ENCODE results near the gene ABCB6. TPM values are rescaled to one million over a fixed set of nuclear protein-coding genes. Genes with fewer than 3 reads are reported as not detected.
A peak's percentile ranks its signal among the peaks of the same experiment; 100 is the strongest.

The ABCB6 gene
- total RNA-seq, 1 donor from 2014 or later, result 9.3 TPM

DNA sequence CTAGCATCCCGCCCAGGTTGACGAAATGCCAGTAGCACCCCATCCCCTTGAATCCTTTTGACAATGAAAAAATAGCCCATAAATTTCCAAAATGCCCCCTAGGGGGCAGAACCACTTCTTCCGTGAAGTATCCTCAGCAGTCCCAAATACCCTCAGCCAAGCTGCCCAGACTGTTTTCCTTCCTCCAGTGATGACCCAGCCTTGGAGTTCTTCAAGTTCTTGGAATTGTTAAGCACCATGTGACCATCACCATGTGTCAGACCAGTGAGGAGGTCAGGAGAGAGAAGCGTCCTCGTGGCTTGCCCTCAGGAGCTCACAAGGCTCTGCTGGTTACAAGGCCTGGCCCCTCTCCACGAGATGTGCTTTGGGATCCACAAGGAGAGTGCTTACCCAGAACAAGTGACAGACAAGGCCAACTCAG, 47.5 kb downstream of the ABCB6 start:
- DNase-seq (ENCODE audit: low read depth), result peak; percentile 91
- H3K4me3 ChIP-seq (ENCODE audit: low read depth, low read length), result no peak overlapping the region
- TF ChIP-seq, protein P1, sequence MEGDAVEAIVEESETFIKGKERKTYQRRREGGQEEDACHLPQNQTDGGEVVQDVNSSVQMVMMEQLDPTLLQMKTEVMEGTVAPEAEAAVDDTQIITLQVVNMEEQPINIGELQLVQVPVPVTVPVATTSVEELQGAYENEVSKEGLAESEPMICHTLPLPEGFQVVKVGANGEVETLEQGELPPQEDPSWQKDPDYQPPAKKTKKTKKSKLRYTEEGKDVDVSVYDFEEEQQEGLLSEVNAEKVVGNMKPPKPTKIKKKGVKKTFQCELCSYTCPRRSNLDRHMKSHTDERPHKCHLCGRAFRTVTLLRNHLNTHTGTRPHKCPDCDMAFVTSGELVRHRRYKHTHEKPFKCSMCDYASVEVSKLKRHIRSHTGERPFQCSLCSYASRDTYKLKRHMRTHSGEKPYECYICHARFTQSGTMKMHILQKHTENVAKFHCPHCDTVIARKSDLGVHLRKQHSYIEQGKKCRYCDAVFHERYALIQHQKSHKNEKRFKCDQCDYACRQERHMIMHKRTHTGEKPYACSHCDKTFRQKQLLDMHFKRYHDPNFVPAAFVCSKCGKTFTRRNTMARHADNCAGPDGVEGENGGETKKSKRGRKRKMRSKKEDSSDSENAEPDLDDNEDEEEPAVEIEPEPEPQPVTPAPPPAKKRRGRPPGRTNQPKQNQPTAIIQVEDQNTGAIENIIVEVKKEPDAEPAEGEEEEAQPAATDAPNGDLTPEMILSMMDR (conservative IDR thresholded peaks at IDR 0.05; ENCODE audit: low read depth, low read length), result peak; percentile 77

DNA sequence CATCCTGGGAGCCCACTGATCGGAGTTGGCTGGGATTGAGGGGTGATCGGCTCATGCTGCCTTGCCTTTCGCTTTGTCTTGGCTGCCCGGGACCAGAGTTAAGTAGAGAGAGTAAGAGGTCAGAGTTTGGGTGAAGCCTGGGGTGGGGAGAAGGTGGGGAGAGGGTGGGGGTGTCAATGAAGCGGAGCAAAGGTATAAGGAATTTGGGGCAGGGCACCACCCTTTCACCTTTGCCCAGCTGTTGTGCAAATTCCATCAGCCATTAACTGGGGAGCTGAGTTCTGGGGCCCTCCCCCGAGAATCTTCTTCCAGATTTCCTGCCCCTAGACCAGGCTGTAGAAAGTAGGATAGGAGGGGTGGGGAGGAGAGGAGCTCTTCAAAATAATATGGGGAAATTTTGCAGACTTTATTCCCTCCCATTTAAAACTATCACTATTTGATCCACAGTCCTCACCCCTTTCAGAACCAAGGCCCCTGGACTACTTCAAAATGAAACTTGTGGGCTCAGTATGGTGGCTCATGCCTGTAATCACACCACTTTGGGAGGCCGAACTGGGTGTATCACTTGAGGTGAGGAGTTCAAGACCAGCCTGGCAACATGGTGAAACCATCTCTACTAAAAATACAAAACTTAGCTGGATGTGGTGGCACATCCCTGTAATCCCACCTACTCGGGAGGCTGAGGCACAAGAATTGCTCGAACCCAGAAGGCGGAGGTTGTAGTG, 48.7 kb downstream of the ABCB6 start, which contains the start of gene SLC23A3:
Gene SLC23A3 (minus strand): TSS at position 100 of the 725 bp plus-strand sequence. CDS start 45 bp downstream, at position 55.
- TF ChIP-seq, protein P1 (conservative IDR thresholded peaks at IDR 0.05; ENCODE audit: low read depth, low read length), result no peak
- no peak for DNase-seq (ENCODE audit: low read depth)
- no peak within 1 kb of the TSS for H3K4me3 ChIP-seq (ENCODE audit: low read depth, low read length)

GRCh38 chr2:219168932-219169331, 49.8 kb downstream of the ABCB6 start:
- no peak overlapping the region for H3K4me3 ChIP-seq (ENCODE audit: low read depth, low read length)
- TF ChIP-seq, protein P1 (conservative IDR thresholded peaks at IDR 0.05; ENCODE audit: low read depth, low read length), result no peak
- DNase-seq (ENCODE audit: low read depth), result no peak

- DNase-seq (ENCODE audit: low read depth), result no peak
- H3K4me3 ChIP-seq (ENCODE audit: low read depth, low read length), result no peak overlapping the region
- TF ChIP-seq, protein P1 (conservative IDR thresholded peaks at IDR 0.05; ENCODE audit: low read depth, low read length), result no peak
Observed at GRCh38 chr2:219168526-219168925, 50.2 kb downstream of the ABCB6 start.

DNA sequence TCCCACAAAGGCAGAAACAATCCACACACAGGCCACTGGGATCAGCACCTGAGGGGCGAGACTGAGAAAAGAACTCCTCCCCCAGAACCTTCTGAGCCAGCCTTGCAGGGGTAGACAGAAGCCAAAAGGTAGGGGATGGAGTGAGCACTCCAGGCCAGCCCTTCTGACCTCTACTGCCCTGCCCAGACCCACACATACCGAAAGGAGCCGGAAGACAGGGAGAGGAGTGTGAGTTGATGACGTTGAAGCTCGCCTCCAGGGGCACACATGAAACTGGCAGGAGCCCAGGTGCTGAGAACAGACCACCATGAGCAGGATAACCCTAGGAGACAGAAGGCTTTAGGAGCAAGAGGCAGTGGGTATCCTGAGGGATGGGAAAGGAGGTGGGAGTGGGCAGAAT, 50.8 kb downstream of the ABCB6 start:
- TF ChIP-seq, protein P1 (conservative IDR thresholded peaks at IDR 0.05; ENCODE audit: low read depth, low read length), result no peak
- no peak overlapping the region for H3K4me3 ChIP-seq (ENCODE audit: low read depth, low read length)
- DNase-seq (ENCODE audit: low read depth), result no peak

- no peak for DNase-seq (ENCODE audit: low read depth)
- H3K4me3 ChIP-seq (ENCODE audit: low read depth, low read length), result no peak overlapping the region
- TF ChIP-seq, protein P1 (conservative IDR thresholded peaks at IDR 0.05; ENCODE audit: low read depth, low read length), result no peak
Observed at GRCh38 chr2:219165058-219165911, 53.5 kb downstream of the ABCB6 start.

Measured in epithelial cell of proximal tubule (primary cell).